CD1c-positive myeloid dendritic cell (primary cell): Measurements from ENCODE around the gene TBC1D21.

ENCODE experiments used
- DNase-seq: peaks from one replicate; pipeline ENCODE4 v3.0.0-alpha.2; 2016; ENCODE audit errors: extremely low spot score

TBC1D21 gene

DNA sequence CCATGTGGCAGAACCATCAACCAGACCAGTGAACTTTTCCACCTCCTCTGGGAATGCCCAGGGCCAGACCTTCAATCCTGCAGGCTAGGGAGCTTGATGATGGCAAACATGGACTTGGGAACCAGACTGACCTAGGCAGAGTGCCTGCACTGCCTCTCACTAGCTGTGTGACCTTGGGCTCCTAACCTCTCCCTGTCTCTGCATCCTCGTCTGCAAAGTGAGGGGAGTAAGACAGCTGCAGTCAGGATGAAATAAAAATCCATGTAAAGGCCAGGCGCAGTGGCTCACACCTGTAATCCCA, 35.4 kb downstream of the TBC1D21 start:
- no peak for DNase-seq

DNA sequence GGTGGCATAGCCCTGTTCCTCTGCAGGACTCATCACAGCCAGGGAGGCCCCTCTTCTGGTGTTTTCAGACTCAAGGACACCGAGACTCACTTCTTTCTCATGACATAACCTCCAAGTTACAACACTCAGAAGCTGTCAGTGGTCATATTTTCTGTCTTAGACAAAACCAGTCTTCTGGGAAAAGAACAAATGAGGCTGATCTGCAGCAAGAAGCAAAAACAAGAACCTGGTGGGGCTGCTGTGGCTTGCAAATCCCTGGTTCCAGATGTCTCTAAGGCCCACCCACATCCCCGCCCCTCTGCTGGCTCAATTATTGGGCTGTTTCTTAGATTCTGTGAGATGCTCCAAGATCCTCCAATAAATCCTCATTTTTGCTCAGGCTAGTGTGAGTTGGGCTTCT, 36.3 kb downstream of the TBC1D21 start:
- no peak for DNase-seq

- DNase-seq = no peak
These were observed 37.3 kb downstream of the TBC1D21 start for GRCh38 chr15:73910522-73911303.

DNA sequence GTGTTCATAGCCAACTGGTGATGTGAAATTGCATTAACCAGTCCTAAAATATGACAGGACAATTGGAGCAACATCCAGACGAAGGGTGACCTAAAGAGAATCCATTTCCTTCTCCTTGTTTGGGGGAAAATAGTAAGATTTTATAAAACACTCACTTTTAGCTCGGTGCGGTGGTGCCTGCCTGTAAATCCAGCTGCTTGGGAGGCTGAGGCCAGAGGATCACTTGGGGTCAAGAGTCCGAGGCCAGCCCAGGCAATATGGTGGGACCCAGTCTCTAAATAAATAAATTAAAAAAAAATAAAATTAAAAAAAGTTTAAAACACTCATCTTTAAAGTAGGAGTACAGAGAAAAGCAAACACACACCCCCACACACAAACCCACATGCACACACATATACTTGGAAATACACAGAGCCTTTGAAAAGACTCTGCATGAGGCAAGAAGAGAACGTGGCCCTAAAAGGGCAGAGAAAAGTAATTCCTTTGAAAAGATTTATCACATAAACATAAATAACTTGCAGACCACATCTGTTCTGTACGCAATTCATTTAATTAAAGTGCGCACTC, 38.7 kb downstream of the TBC1D21 start:
- no peak for DNase-seq

- DNase-seq = no peak
These were observed 40.8 kb downstream of the TBC1D21 start for GRCh38 chr15:73914145-73914544.

GRCh38 chr15:73915082-73915481, 41.7 kb downstream of the TBC1D21 start:
- DNase-seq = no peak

DNA sequence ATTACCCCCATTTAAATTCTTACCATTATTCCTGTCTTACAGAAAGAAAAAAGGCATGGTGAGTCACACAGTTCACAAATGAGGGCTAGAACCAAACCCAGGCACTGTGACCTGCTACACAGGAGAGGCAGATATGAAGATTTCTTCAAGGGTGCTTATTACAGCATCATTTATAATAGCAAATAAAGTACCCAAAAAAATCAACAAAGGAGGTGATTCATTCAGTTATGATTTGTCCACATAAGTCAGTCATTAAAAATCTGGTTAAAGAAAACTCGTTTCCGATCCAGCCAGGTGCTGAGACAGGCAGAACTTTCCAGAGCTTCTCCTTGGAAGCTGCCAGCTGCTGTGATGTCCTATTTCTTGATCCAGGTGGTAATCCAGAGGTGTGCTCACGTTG, 45.4 kb downstream of the TBC1D21 start:
- no peak for DNase-seq

DNA sequence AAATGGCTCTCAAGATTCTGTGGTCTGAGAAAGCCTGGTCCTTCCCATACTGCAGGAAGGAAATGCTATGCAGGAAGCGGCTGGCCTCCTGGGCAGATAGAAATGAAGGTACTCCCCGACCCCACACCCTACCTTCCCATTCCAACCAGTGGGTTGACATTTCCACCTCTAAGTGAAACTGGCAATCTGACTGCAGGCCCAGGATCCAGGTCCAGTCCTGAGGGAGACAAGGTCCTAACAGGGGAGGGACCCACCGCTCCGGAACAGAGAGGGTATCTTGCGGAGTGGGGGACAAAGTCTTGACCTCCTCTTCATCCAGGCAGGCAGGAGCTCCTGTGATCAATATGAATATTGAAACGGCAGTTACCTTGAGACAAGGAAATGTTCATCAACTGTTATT, 46.3 kb downstream of the TBC1D21 start:
- no peak for DNase-seq

DNA sequence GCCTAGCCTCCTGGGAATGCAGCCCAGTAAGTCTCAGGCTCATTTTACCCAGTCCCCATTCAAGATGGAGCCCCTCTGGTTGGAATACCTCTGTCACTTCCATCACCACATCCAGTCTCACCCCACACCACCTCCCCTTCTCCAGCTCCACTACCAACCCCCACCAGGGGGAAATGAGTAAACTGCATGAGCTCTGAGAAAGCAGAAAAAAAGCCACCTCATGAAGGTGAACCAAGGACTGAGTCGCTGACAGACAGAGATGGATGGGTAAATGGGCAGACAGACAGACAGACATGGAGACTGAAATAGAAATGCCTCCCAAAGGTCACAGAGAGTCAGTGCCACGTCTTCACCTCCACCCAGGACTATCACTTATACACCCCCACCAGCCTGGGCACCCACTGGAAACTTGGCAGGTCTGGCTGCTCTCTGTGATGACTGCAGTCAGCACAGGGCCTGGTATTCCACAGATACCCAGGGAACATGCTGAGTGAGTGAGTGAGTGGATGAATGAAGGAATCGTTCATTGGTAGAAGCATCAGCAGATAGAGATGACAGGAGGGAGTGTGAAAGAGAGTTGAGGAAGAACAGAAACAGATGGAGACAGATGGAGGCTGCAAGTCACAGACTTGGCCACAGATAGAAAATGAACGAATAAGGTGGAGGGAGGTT, 48.0 kb downstream of the TBC1D21 start:
- no peak for DNase-seq

- DNase-seq = no peak
These were observed 49.1 kb downstream of the TBC1D21 start for GRCh38 chr15:73922186-73923151.

DNA sequence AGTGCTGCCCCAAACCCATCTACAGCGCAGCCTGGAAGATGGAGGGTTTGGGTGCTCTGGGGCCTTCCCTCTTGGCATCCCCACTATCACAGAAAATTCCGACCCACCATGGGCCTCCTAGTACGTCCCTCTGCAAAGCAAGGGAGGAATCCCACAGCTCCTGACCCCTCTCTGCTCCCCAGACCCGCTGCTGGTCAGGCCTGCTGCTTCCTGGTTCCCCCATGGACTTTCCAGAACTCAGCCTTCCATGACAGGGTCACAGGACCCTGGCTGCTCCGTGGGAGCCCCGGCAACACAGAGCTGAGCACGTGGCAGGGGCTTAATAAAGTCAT, 49.8 kb downstream of the TBC1D21 start:
- no peak for DNase-seq

DNA sequence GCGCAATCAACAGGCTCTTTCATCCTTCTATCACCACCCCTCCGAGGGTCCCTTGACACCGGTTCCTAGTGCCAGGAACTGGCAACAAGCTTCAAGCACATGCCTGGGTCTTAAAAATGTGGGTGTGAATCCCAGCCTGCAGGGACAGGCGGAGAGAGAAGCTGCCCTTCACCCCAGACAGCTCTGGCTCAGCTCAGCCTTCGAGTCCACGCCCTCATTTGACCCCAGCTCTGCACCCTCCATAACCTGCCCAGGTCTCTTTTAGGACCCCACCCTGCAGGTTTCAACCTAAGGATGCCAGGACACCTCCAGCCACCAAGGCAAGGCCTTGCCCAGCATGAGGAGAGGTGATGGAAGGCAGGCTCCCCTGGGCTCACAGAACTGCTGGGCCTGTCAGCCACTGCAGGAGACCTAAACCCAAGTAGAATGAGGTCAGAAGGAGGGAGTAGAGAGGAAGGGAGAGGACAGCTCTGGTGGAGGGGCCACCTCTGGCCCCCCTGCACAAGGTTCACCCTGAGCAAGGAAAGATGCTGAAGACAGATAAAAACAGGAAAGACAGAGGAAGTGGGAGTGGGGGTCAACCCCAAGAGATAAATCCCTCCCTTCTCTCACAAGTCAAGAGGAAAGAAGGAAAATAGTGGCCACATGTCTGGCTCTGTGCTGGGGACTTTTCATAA, 50.3 kb downstream of the TBC1D21 start:
- DNase-seq = no peak

GRCh38 chr15:73924171-73924921, 51.0 kb downstream of the TBC1D21 start:
- no peak for DNase-seq

GRCh38 chr15:73925848-73926218, 52.5 kb downstream of the TBC1D21 start:
- DNase-seq = no peak

DNA sequence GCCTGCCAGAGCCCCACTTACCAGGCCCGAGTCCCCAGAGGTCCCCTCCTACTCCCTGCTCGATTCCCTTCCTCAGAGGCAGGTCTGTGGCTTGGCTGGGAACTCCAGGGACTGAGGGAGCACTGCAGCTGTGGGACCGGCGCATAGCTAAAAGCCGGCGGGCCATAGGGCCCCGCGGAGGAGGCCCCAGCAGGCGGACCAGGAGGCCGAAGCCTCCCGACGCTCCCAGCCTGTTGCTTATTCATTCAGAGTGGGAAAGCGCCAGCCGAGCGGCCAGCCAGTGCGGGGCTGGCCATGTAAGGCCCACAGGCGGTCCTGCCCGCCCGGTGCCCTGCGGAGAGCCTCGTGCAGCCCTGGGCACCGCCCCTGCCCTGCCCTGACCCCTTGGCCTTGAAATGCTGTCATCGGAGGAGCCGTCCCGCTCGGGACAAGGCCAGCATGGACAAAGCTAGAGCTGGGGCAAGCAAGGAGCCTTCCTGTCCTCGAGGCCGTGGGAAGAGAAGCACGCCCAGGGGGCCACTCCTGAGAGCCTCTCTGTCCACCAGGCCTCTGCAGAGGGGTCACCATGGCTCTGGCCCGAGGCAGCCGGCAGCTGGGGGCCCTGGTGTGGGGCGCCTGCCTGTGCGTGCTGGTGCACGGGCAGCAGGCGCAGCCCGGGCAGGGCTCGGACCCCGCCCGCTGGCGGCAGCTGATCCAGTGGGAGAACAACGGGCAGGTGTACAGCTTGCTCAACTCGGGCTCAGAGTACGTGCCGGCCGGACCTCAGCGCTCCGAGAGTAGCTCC, 53.0 kb downstream of the TBC1D21 start, which contains the start of gene LOXL1:
TSS of gene LOXL1 (plus strand) at position 244 of the 784 bp plus-strand sequence. CDS start at position 566, 322 bp downstream.
- DNase-seq = peak; percentile 23

- DNase-seq = peak; percentile 35
These were observed 53.7 kb downstream of the TBC1D21 start for GRCh38 chr15:73927003-73927475.

- DNase-seq = peak; percentile 48
These were observed 54.3 kb downstream of the TBC1D21 start for GRCh38 chr15:73927476-73928240.

GRCh38 chr15:73928241-73928579, 54.8 kb downstream of the TBC1D21 start:
- DNase-seq = no peak

DNA sequence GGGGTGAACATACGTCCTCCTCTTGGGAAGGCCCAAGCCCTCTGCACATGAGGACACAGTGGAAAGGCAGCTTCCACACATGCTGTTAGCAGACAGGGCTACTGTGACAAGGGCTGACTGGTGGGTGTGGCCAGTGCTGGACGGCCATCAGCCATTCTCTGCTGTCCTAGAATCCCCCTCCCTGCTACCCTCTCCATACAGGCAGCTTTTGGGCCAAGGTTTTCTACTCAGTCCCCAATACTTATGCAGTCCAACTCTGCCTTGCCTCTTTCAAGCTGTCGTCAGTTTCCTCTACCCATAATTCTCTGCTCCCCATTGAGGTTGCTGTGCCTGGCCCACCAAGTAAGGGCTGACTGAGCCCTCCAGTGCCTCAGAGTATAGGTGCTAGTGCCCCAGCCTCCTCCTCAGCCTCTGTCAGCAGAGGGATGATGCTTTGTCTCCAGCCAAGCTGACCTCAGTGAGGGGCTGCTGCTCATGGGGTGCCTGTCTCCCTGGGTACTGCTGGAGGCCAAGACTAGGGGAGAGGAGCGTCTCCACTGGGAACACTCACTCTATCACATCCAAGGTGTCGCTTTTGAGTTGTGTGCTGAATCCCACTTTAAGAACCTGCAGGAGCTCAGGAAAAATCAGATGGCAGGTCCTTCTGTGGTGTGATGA, 55.7 kb downstream of the TBC1D21 start:
- no peak for DNase-seq
